B cell (primary cell): Measurements from ENCODE around the gene DENND1A.

Experiments used
- EZH2 ChIP-seq: IDR thresholded peaks from 2 replicates; pipeline ENCODE4 v1.6.1; 2012; ENCODE audit warnings: borderline replicate concordance, low read depth, mild to moderate bottlenecking, moderate library complexity, low read length; ENCODE audit not compliant: insufficient read depth, poor library complexity, severe bottlenecking
- TF ChIP-seq, protein P1 (sequence below): fragments of 200-600 bp; IDR thresholded peaks from one replicate; pipeline ENCODE4 v1.8.0; 2022; ENCODE audit warnings: antibody characterized with exemption, mild to moderate bottlenecking

DNA sequence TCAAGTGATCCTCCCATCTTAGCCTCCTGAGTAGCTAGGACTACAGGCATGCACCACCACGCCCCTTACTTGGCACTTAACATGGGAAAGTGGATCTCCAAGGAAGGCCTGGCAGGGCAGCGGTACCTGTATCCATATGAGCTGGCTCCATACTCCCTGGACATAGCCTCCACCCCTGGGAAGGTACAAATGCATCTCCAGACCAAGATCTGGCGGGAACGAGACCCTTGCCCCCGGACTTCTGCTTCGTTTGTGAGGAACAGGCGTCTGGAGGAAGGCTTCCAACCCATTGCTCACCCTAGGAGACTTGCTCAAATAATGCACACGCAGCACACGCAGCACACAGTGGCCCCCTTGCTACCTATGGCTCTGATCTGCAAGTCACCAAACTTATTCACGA lies 518.7 kb downstream of the DENND1A start:
- TF ChIP-seq, protein P1, sequence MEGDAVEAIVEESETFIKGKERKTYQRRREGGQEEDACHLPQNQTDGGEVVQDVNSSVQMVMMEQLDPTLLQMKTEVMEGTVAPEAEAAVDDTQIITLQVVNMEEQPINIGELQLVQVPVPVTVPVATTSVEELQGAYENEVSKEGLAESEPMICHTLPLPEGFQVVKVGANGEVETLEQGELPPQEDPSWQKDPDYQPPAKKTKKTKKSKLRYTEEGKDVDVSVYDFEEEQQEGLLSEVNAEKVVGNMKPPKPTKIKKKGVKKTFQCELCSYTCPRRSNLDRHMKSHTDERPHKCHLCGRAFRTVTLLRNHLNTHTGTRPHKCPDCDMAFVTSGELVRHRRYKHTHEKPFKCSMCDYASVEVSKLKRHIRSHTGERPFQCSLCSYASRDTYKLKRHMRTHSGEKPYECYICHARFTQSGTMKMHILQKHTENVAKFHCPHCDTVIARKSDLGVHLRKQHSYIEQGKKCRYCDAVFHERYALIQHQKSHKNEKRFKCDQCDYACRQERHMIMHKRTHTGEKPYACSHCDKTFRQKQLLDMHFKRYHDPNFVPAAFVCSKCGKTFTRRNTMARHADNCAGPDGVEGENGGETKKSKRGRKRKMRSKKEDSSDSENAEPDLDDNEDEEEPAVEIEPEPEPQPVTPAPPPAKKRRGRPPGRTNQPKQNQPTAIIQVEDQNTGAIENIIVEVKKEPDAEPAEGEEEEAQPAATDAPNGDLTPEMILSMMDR: no peak
- TF ChIP-seq EZH2: no peak
